ENCODE results near the gene URAD. TPM values are rescaled to one million over a fixed set of nuclear protein-coding genes. Genes with fewer than 3 reads are reported as not detected.

The URAD gene
- total RNA-seq, 1 donor from 2014 or later = not detected

- TF ChIP-seq CTCF (IDR thresholded peaks at IDR 0.05; ENCODE audit: insufficient read depth, low read length, poor library complexity, severe bottlenecking) = no peak
- H3K27me3 ChIP-seq (ENCODE audit: control insufficient read depth, insufficient read depth, low read length) = peaks cover 80% of the 10 kb centered on the region
- DNase-seq (ENCODE audit: low read depth) = no peak
- no peaks in the 10 kb centered on the region for H3K36me3 ChIP-seq (ENCODE audit: control insufficient read depth, insufficient read depth, low read length)
- H3K4me3 ChIP-seq (ENCODE audit: low read depth, low read length) = no peak overlapping the region
Measured at GRCh38 chr13:27979765-27980279, 8.7 kb downstream of the URAD start.

- no peak for DNase-seq (ENCODE audit: low read depth)
Measured at GRCh38 chr13:27979001-27979643, 9.4 kb downstream of the URAD start.

GRCh38 chr13:27978301-27978968 is 10.1 kb downstream of the URAD start:
- H3K27me3 ChIP-seq (ENCODE audit: control insufficient read depth, insufficient read depth, low read length) = peaks cover 89% of the 10 kb centered on the region
- no peaks in the 10 kb centered on the region for H3K36me3 ChIP-seq (ENCODE audit: control insufficient read depth, insufficient read depth, low read length)
- no peak for DNase-seq (ENCODE audit: low read depth)
- no peak overlapping the region for H3K4me3 ChIP-seq (ENCODE audit: low read depth, low read length)
- no peak for TF ChIP-seq CTCF (IDR thresholded peaks at IDR 0.05; ENCODE audit: insufficient read depth, low read length, poor library complexity, severe bottlenecking)

More at GRCh38 chr13:27979001-27979643, 9.4 kb downstream of the URAD start:
- Histone ChIP-seq H3K27me3 (ENCODE audit: control insufficient read depth, insufficient read depth, low read length) (peaks cover 85% of the 10 kb centered on the region), H3K36me3 (ENCODE audit: control insufficient read depth, insufficient read depth, low read length) (no peaks in the 10 kb centered on the region), H3K4me3 (ENCODE audit: low read depth, low read length) (no peak overlapping the region)
- TF ChIP-seq CTCF (IDR thresholded peaks at IDR 0.05; ENCODE audit: insufficient read depth, low read length, poor library complexity, severe bottlenecking) = no peak

GRCh38 chr13:27977476-27978300 is 10.8 kb downstream of the URAD start:
- no peak for DNase-seq (ENCODE audit: low read depth)
- Histone ChIP-seq H3K36me3 (ENCODE audit: control insufficient read depth, insufficient read depth, low read length) (no peaks in the 10 kb centered on the region), H3K4me3 (ENCODE audit: low read depth, low read length) (no peak overlapping the region), H3K27me3 (ENCODE audit: control insufficient read depth, insufficient read depth, low read length) (peaks cover 90% of the 10 kb centered on the region)
- TF ChIP-seq CTCF (IDR thresholded peaks at IDR 0.05; ENCODE audit: insufficient read depth, low read length, poor library complexity, severe bottlenecking) = no peak

GRCh38 chr13:27976362-27977091 is 12.0 kb downstream of the URAD start:
- TF ChIP-seq CTCF (IDR thresholded peaks at IDR 0.05; ENCODE audit: insufficient read depth, low read length, poor library complexity, severe bottlenecking) = no peak
- DNase-seq (ENCODE audit: low read depth) = no peak
- Histone ChIP-seq H3K36me3 (ENCODE audit: control insufficient read depth, insufficient read depth, low read length) (no peaks in the 10 kb centered on the region), H3K4me3 (ENCODE audit: low read depth, low read length) (no peak overlapping the region), H3K27me3 (ENCODE audit: control insufficient read depth, insufficient read depth, low read length) (peaks cover 92% of the 10 kb centered on the region)
